Gastrocnemius medialis (tissue), 4 donors: ENCODE measurements around the gene ATP9B. TPM values are rescaled to one million over a fixed set of nuclear protein-coding genes. Genes with fewer than 3 reads are reported as not detected.

Experiments
- ATAC-seq, 2 donors: fragments of 150-250 bp; one replicate each; pipeline ENCODE4 v1.9.1; 2016
- DNase-seq, 2 donors: peaks; one replicate each; pipeline ENCODE4 v3.0.0-alpha.2; 2019
- H3K27ac ChIP-seq, 4 donors: fragments of 200-600 bp; sonication (generic); 1 replicate in 1 of 4; 2 replicates in 3 of 4; pipeline ENCODE4 v1.5.1; 2016 to 2018; ENCODE audit warnings: mild to moderate bottlenecking in 2 of 4, moderate library complexity in 1 of 4
- H3K27me3 ChIP-seq, 3 donors: fragments of 200-600 bp; sonication (generic) in 2 of 3; 1 replicate in 1 of 3; 2 replicates in 2 of 3; pipeline versions ENCODE4 v1.5.1 to v1.6.0; 2016 to 2019; ENCODE audit warnings: mild to moderate bottlenecking in 1 of 3, moderate library complexity in 1 of 3
- H3K36me3 ChIP-seq, 2 donors: fragments of 200-600 bp; sonication (generic) in 1 of 2; one replicate each; pipeline ENCODE4 v1.5.1; 2017 to 2018
- H3K4me1 ChIP-seq, 2 donors: fragments of 200-600 bp; sonication (generic) in 1 of 2; one replicate each; pipeline ENCODE4 v1.5.1; 2016 to 2017; ENCODE audit warnings: mild to moderate bottlenecking in 2 of 2
- H3K4me3 ChIP-seq, 4 donors: fragments of 200-600 bp; sonication (generic) in 3 of 4; 1 replicate in 1 of 4; 2 replicates in 3 of 4; pipeline ENCODE4 v1.5.1; 2016 to 2019; ENCODE audit warnings: mild to moderate bottlenecking in 2 of 4
- H3K9me3 ChIP-seq, 3 donors: fragments of 200-600 bp; sonication (generic) in 2 of 3; 1 replicate in 1 of 3; 2 replicates in 2 of 3; pipeline ENCODE4 v1.5.1; 2016 to 2019
- POLR2A ChIP-seq, 2 donors: fragments of 450-650 bp; IDR thresholded peaks; one replicate each; pipeline ENCODE4 v1.6.1; 2017; ENCODE audit warnings: antibody characterized with exemption in 2 of 2, mild to moderate bottlenecking in 2 of 2, moderate library complexity in 2 of 2
- in situ Hi-C, 4 donors: fragments of 200-750 bp; cut with MboI; loops; one replicate each; pipeline versions ENCODE4 v1.15.0 to v1.8.0; 2017; ENCODE audit warnings: low sequenced_read_pairs in 4 of 4
- intact Hi-C: fragments of 100-400 bp; cut with DNase I; formaldehyde crosslinking; loops from one replicate; pipeline ENCODE4 v1.15.1; 2023; ENCODE audit warnings: low total_unique reads
- total RNA-seq, 4 donors: library from RNA; depleted of rRNA; stranded (reverse); fragments of >200 nt; gene quantifications; one replicate each; pipeline versions ENCODE4 v1.1.0 to v1.2.3, GENCODE V29; 2016
- TF ChIP-seq, protein P1 (sequence below), 5 experiments: fragments of 450-650 bp in 3 of 5; fragments of 200-600 bp in 2 of 5; sonication (generic) in 2 of 5; IDR thresholded peaks in 4 of 5; conservative IDR thresholded peaks in 1 of 5; 1 replicate in 4 of 5; 2 replicates in 1 of 5; pipeline ENCODE4 v1.5.1; 2016 to 2019; ENCODE audit warnings: antibody characterized with exemption in 5 of 5, mild to moderate bottlenecking in 3 of 5, moderate library complexity in 3 of 5

ATP9B gene
- total RNA-seq, 4 donors from 2014 or later = 9.9 to 33.6 (median 18.6) TPM

DNA sequence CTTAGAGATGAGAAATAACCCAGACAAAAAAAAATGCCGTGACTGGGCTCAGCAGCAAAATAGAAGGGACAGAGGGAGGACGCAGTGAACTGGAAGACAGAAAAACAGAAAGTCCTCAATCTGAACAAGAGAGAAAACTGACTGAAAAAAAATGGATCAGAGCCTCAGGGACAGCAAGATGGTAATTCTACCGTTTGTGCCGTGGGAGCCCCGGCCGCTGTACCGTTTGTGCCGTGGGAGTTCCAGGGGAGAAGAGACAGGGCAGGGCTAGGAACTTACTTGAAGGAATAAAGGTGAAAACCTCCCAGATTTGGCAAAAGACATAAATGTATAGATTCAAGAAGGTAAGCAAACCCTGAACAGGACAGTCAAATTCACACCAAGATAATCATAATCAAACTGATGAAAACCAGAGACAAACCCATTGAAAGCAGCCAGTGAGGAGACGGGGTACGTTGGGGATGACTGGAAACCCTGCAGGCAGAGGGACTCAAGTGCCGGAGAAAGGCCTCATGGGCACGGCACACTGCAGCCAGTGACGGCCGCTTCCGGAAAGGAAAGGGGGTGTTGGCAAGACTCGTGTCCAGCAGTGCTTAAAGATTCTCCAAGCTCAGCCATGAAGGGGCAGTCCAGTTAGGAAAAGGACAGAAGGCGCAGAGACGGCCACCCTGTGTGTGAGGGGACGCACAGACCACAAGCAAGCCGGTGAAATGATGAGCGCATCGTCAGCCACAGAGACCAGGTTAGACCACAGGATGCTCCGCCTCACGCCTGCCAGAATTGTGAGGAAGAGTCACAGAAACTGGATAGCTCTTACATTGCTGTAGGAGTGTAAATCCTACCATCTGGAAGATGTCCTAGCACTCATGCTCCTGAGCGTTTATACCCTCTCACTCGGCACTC lies 286.5 kb downstream of the ATP9B start:
- Histone ChIP-seq H3K36me3 (peaks cover 0 to 37% of the 10 kb centered on the region in 2 donors), H3K4me3 (no peak overlapping the region), H3K27ac (no peak overlapping the region), H3K4me1 (no peaks in the 10 kb centered on the region), H3K27me3 (no peaks in the 10 kb centered on the region), H3K9me3 (no peaks in the 10 kb centered on the region)
- DNase-seq = no peak
- intact Hi-C loops (no loop called here), in situ Hi-C loops (no loop called here)
- no peak for TF ChIP-seq POLR2A (IDR thresholded peaks at IDR 0.05)
- TF ChIP-seq, protein P1, sequence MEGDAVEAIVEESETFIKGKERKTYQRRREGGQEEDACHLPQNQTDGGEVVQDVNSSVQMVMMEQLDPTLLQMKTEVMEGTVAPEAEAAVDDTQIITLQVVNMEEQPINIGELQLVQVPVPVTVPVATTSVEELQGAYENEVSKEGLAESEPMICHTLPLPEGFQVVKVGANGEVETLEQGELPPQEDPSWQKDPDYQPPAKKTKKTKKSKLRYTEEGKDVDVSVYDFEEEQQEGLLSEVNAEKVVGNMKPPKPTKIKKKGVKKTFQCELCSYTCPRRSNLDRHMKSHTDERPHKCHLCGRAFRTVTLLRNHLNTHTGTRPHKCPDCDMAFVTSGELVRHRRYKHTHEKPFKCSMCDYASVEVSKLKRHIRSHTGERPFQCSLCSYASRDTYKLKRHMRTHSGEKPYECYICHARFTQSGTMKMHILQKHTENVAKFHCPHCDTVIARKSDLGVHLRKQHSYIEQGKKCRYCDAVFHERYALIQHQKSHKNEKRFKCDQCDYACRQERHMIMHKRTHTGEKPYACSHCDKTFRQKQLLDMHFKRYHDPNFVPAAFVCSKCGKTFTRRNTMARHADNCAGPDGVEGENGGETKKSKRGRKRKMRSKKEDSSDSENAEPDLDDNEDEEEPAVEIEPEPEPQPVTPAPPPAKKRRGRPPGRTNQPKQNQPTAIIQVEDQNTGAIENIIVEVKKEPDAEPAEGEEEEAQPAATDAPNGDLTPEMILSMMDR (IDR thresholded peaks at IDR 0.05 in 4 of 5, conservative IDR thresholded peaks at IDR 0.05 in 1 of 5) = no peak
- no peak for ATAC-seq

DNA sequence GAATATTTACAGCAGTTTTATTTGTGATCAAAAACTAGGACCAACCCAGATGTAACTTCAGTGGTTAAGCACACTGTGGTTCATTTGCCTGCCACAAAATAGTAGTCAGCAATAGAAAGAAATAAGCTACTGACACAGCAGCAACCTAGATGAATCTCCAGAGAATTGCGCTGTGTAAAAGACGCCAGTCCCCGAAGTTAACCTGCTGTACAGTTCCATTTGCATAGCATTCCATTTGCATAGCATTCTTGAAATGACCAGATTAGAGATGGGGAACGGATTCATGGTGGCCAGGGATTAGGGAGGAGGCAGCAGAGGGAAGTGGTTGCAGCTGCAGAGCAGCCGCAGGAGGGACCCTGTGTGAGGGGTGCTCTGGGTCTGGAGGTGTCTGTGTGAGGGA lies 287.2 kb downstream of the ATP9B start:
- TF ChIP-seq, protein P1 (IDR thresholded peaks at IDR 0.05 in 4 of 5, conservative IDR thresholded peaks at IDR 0.05 in 1 of 5) = no peak
- no peak for TF ChIP-seq POLR2A (IDR thresholded peaks at IDR 0.05)
- in situ Hi-C loops (no loop called here), intact Hi-C loops (no loop called here)
- Histone ChIP-seq H3K27me3 (no peaks in the 10 kb centered on the region), H3K36me3 (peaks cover 0 to 45% of the 10 kb centered on the region in 2 donors), H3K4me1 (no peaks in the 10 kb centered on the region), H3K9me3 (no peaks in the 10 kb centered on the region), H3K27ac (no peak overlapping the region), H3K4me3 (no peak overlapping the region)
- DNase-seq (no peak), ATAC-seq (no peak)

DNA sequence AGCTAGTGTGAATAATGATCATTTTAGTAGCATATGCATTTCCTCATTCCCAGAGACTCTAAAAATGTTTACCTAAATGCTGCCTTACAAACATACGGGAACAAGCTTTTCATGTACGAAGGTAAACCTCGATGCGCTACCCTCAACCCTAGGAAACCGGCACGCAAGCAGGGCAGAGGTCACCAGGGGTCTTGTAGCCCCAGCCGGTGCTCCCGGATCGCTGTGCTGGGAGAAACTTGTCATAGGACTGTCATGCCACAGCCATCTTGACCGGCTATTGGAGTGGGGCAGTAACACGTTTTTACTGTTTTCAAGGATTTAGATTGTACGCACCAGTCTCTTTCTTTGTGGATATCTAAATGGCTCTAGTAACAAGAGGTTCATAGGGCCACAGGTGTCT lies 291.7 kb downstream of the ATP9B start:
- Histone ChIP-seq H3K4me1 (no peaks in the 10 kb centered on the region), H3K4me3 (no peak overlapping the region), H3K36me3 (peaks cover 0 to 35% of the 10 kb centered on the region in 2 donors), H3K27me3 (no peaks in the 10 kb centered on the region), H3K9me3 (no peaks in the 10 kb centered on the region), H3K27ac (no peak overlapping the region)
- DNase-seq (no peak), ATAC-seq (no peak)
- in situ Hi-C loops = no loop called here
- TF ChIP-seq POLR2A (IDR thresholded peaks at IDR 0.05) = no peak
- TF ChIP-seq, protein P1 (IDR thresholded peaks at IDR 0.05 in 4 of 5, conservative IDR thresholded peaks at IDR 0.05 in 1 of 5) = no peak
- intact Hi-C loops = no loop called here

DNA sequence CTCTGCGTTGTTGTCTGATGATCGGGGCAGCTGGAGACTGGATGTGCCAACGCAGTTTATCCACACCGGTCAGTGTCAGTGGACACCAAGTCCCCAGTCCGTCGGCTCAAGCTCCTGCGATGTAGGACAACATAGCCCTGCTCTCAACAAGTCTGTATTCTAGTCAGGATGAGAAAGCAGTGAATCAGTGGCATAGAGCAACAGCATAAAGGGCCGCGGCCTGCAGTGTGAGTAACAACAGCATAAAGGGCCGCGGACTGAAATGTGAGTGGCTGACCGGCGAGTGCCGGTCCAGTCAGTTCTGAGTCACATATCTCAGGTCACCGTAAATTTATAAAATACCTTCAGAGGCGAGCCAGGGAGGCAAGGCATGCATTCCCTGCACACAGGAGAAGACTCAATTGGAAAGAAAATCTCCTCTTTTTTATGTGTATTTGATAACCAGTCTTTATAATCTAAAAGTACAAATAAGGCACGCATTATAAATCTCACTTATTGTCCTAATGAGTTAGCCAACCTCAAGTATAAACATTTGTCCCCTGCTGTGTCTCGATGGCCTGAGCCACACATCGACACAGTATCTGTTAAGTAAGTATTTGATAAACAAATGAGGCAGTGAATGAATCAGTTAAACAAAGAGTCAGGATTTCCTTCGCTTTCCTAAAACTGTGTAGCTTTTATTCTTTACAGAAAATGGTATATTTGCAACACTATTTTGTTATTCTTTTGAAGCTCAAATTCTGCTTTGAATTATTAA lies 292.8 kb downstream of the ATP9B start:
- DNase-seq (no peak), ATAC-seq (no peak)
- TF ChIP-seq, protein P1 (IDR thresholded peaks at IDR 0.05 in 4 of 5, conservative IDR thresholded peaks at IDR 0.05 in 1 of 5) = no peak
- no peak for TF ChIP-seq POLR2A (IDR thresholded peaks at IDR 0.05)
- Histone ChIP-seq H3K9me3 (no peaks in the 10 kb centered on the region), H3K36me3 (peaks cover 0 to 35% of the 10 kb centered on the region in 2 donors), H3K4me1 (no peaks in the 10 kb centered on the region), H3K27me3 (no peaks in the 10 kb centered on the region), H3K4me3 (no peak overlapping the region), H3K27ac (no peak overlapping the region)
- intact Hi-C loops (no loop called here), in situ Hi-C loops (no loop called here)
